Activated naive CD4-positive, alpha-beta T cell treated with anti-CD3 and anti-CD28 coated beads, Interleukin-2, amount 50 U/mL, for 72 hours (primary cell): ENCODE measurements around the gene ZNF574. TPM values are rescaled to one million over a fixed set of nuclear protein-coding genes. Genes with fewer than 3 reads are reported as not detected.
"Not testable (repeated sequence)": the region's sequence is repeated elsewhere in the genome, so short reads cannot be mapped to it uniquely, and the experiment has no call there.

Source experiments
- ATAC-seq, 2 donors: fragments of 150-1000 bp; cut with Tn5 transposase; 2 replicates each; pipeline ENCODE4 v1.10.0; 2021; ENCODE audit warnings: mild to moderate bottlenecking in 2 of 2, moderate library complexity in 2 of 2
- DNase-seq, 2 donors: peaks; one replicate each; pipeline ENCODE4 v3.0.0; 2021 to 2022; ENCODE audit warnings: low spot score in 2 of 2
- H3K27ac Mint-ChIP-seq, 2 donors: one replicate each; pipeline ENCODE4 v1.8.0; 2022; ENCODE audit warnings: mild to moderate bottlenecking in 2 of 2, mixed read lengths in 2 of 2
- H3K36me3 Mint-ChIP-seq, 2 donors: one replicate each; pipeline ENCODE4 v1.8.0; 2022; ENCODE audit warnings: mixed read lengths in 2 of 2
- H3K9me3 Mint-ChIP-seq, 2 donors: one replicate each; pipeline ENCODE4 v1.8.0; 2022; ENCODE audit warnings: mixed read lengths in 2 of 2
- total RNA-seq, 2 donors: library from RNA; stranded (reverse); gene quantifications; one replicate each; pipeline ENCODE4 v1.2.3, GENCODE V29; 2022

Gene ZNF574
- total RNA-seq, 2 donors from 2014 or later, result 12.5 to 13.9 TPM

- Mint-ChIP-seq H3K27ac (peak overlapping the region; percentile 22 to 74), H3K9me3 (no peaks in the 10 kb centered on the region), H3K36me3 (peaks cover 0 to 14% of the 10 kb centered on the region in 2 donors)
- DNase-seq (no peak), ATAC-seq (no peak)
These were observed 13.8 kb downstream of the ZNF574 start for GRCh38 chr19:42089772-42090171.

- Mint-ChIP-seq H3K36me3 (peaks cover 0 to 14% of the 10 kb centered on the region in 2 donors), H3K9me3 (no peaks in the 10 kb centered on the region), H3K27ac (peak overlapping the region; percentile 37 to 77)
- ATAC-seq (no peak), DNase-seq (no peak)
These were observed 14.7 kb downstream of the ZNF574 start for GRCh38 chr19:42090672-42091071.

- Mint-ChIP-seq H3K9me3 (no peaks in the 10 kb centered on the region), H3K27ac (peak overlapping the region; percentile 57 to 77), H3K36me3 (peaks cover 0 to 14% of the 10 kb centered on the region in 2 donors)
- no peak for DNase-seq
- ATAC-seq, result no peak
These were observed 15.3 kb downstream of the ZNF574 start for GRCh38 chr19:42091300-42091699.

- no peaks in the 10 kb centered on the region for H3K9me3 Mint-ChIP-seq
- DNase-seq (no peak), ATAC-seq (no peak)
- no peak overlapping the region for H3K27ac Mint-ChIP-seq
- peaks cover 0 to 19% of the 10 kb centered on the region in 2 donors for H3K36me3 Mint-ChIP-seq
These were observed 15.8 kb downstream of the ZNF574 start for GRCh38 chr19:42091742-42092141.

DNA sequence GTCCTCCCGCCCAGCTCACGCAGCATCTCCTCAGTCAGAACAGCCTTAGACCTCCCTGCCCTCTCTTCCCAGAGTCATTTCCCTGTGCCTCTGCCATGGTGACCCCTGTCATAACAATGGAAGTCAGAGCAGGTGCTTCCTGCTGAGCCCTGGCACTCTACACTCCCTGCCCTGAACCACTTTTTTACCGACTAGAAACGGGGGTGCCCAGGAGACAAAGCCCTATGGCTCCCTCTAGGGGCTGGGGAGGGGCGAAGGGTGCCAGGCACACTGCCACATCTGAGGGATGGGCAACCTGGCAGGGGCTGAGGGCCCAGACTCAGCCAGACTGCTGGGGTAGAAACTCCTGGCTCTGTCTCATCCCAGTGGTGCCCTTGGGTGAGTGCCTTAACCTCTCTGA is 16.4 kb downstream of the ZNF574 start:
- Mint-ChIP-seq H3K27ac (peak overlapping the region in 1 of 2 donors; percentile 78), H3K36me3 (peaks cover 0 to 21% of the 10 kb centered on the region in 2 donors), H3K9me3 (no peaks in the 10 kb centered on the region)
- peak in 1 of 2 donors; percentile 56 for DNase-seq
- ATAC-seq, result peak; percentile 51 to 69

- Mint-ChIP-seq H3K36me3 (peaks cover 0 to 21% of the 10 kb centered on the region in 2 donors), H3K9me3 (no peaks in the 10 kb centered on the region), H3K27ac (no peak overlapping the region)
- ATAC-seq (no peak), DNase-seq (no peak)
These were observed 17.5 kb downstream of the ZNF574 start for GRCh38 chr19:42093505-42093904.

DNA sequence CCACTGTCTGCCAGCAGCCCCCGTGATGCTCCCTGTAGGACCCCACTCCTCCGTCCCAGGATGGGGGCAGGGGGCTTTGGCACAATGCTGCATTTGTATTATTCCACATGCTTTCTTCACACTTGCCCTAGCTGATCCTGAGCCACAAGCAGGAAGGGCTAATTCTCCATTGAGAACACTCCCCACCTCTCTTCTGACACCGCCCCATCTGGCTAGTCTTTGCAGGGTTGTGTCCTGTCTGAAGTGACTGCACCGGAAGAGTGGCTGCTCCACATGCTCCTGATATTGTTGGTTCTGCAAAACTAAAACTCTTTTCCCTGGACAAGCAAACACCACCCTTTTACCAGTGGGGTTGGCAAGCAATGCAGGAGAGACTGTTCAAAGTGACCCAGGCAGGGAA is 18.0 kb downstream of the ZNF574 start:
- Mint-ChIP-seq H3K9me3 (no peaks in the 10 kb centered on the region), H3K36me3 (peaks cover 0 to 21% of the 10 kb centered on the region in 2 donors), H3K27ac (no peak overlapping the region)
- no peak for ATAC-seq
- DNase-seq, result no peak

- H3K27ac Mint-ChIP-seq, result peak overlapping the region in 1 of 2 donors; percentile 72
- DNase-seq (no peak), ATAC-seq (no peak)
- H3K36me3 Mint-ChIP-seq, result peaks cover 0 to 21% of the 10 kb centered on the region in 2 donors
- H3K9me3 Mint-ChIP-seq, result no peaks in the 10 kb centered on the region
These were observed 19.3 kb downstream of the ZNF574 start for GRCh38 chr19:42095142-42095813.

GRCh38 chr19:42095814-42096230 is 19.9 kb downstream of the ZNF574 start:
- Mint-ChIP-seq H3K9me3 (no peaks in the 10 kb centered on the region), H3K36me3 (peaks cover 0 to 16% of the 10 kb centered on the region in 2 donors), H3K27ac (no peak overlapping the region)
- no peak for DNase-seq
- ATAC-seq, result no peak

- ATAC-seq, result no peak
- Mint-ChIP-seq H3K9me3 (no peaks in the 10 kb centered on the region), H3K27ac (no peak overlapping the region), H3K36me3 (peaks cover 0 to 13% of the 10 kb centered on the region in 2 donors)
- DNase-seq, result no peak
These were observed 20.4 kb downstream of the ZNF574 start for GRCh38 chr19:42096255-42096837.

DNA sequence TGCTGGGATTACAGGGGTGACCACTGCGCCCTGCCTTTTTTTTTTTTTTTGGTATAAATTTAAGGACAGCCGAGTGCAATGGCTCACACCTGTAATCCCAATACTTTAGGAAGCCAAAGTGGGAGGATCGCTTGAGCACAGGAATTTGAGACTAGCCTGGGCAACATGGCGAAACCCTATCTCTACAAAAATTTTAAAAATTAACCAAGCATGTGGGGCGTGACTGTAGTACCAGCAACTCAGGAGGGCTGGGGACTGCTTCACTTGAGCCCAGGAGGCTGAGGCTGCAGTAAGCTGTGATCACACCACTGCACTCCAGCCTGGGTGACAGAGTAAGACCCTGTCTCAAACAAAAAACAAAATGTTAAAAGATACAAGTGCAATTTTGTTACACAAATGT is 21.5 kb downstream of the ZNF574 start:
- Mint-ChIP-seq H3K36me3 (peaks cover 0 to 9% of the 10 kb centered on the region in 2 donors), H3K9me3 (no peaks in the 10 kb centered on the region), H3K27ac (no peak overlapping the region)
- no peak for ATAC-seq
- no peak for DNase-seq

- Mint-ChIP-seq H3K27ac (peak overlapping the region in 1 of 2 donors; percentile 40), H3K9me3 (no peaks in the 10 kb centered on the region), H3K36me3 (peaks cover 0 to 7% of the 10 kb centered on the region in 2 donors)
- no peak for ATAC-seq
- DNase-seq, result no peak
These were observed 22.8 kb downstream of the ZNF574 start for GRCh38 chr19:42098781-42099180.

- DNase-seq (no peak), ATAC-seq (no peak)
- H3K36me3 Mint-ChIP-seq, result peaks cover 0 to 7% of the 10 kb centered on the region in 2 donors
- peak overlapping the region in 1 of 2 donors; percentile 82 for H3K27ac Mint-ChIP-seq
- no peaks in the 10 kb centered on the region for H3K9me3 Mint-ChIP-seq
These were observed 23.5 kb downstream of the ZNF574 start for GRCh38 chr19:42099336-42099925.

DNA sequence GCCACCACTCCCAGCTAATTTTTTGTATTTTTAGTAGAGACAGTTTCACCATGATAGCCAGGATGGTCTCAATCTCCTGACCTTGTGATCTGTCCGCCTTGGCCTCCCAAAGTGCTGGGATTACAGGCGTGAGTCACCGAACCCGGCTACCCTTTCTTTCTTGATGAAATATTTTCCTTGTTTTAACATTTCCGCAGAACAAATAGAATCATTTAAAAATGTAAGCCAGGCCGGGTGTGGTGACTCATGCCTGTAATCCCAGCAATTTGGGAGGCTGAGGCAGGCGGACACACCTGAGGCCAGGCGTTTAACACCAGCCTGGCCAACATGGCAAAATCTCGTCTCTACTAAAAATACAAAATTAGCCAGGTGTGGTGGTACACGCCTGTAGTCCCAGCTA is 24.3 kb downstream of the ZNF574 start:
- not testable (repeated sequence) for H3K27ac Mint-ChIP-seq, DNase-seq, ATAC-seq, H3K36me3 Mint-ChIP-seq, H3K9me3 Mint-ChIP-seq

DNA sequence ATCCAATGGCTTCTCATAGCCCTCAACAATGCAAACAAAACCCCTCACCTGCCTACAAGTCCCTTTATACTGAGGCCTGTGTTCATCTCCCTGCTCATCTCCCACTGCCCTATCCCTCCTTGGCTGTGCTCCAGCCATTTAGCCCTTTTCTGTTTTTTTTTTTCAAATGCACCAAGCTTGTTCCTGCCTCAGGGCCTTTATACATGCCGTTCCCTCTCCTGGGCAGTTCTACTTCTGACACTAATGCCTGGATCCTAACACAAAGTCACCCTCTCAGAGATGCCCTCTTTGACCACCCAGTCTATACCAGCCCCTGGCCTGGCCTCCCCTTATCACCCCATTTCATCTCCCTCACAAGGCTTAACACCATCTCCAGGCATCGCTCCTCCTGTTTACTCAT is 26.9 kb downstream of the ZNF574 start:
- ATAC-seq (no peak), DNase-seq (no peak)
- peaks cover 0 to 7% of the 10 kb centered on the region in 2 donors for H3K36me3 Mint-ChIP-seq
- H3K9me3 Mint-ChIP-seq, result no peaks in the 10 kb centered on the region
- H3K27ac Mint-ChIP-seq, result peak overlapping the region in 1 of 2 donors; percentile 89

GRCh38 chr19:42105368-42105767 is 29.4 kb downstream of the ZNF574 start:
- DNase-seq (no peak), ATAC-seq (peak in 1 of 2 donors; percentile 72)
- no peaks in the 10 kb centered on the region for H3K9me3 Mint-ChIP-seq
- H3K27ac Mint-ChIP-seq, result peak overlapping the region in 1 of 2 donors; percentile 77
- H3K36me3 Mint-ChIP-seq, result peaks cover 0 to 7% of the 10 kb centered on the region in 2 donors
